KG1 (cell line): ENCODE results near the gene ITGA3.

ENCODE experiments used
- DNase-seq: peaks from one replicate; lab custom pipeline; 2025; lab: John Stamatoyannopoulos, UW

The ITGA3 gene

GRCh38 chr17:50110591-50111349 lies 54.9 kb downstream of the ITGA3 start:
- DNase-seq, result no peak

- DNase-seq, result no peak
Measured at GRCh38 chr17:50111673-50112655, 56.1 kb downstream of the ITGA3 start.

- DNase-seq, result no peak
Measured at GRCh38 chr17:50112694-50113093, 56.8 kb downstream of the ITGA3 start.

- DNase-seq, result no peak
Measured at GRCh38 chr17:50113624-50114320, 57.9 kb downstream of the ITGA3 start.

GRCh38 chr17:50114401-50114800 lies 58.5 kb downstream of the ITGA3 start:
- no peak for DNase-seq

GRCh38 chr17:50114849-50115357 lies 59.0 kb downstream of the ITGA3 start:
- DNase-seq, result peak; percentile 72

GRCh38 chr17:50115756-50116155 lies 59.8 kb downstream of the ITGA3 start:
- no peak for DNase-seq

GRCh38 chr17:50117202-50118051 lies 61.5 kb downstream of the ITGA3 start:
- no peak for DNase-seq

GRCh38 chr17:50118076-50118827 lies 62.3 kb downstream of the ITGA3 start:
- no peak for DNase-seq

GRCh38 chr17:50118828-50119218 lies 62.9 kb downstream of the ITGA3 start:
- DNase-seq, result no peak

GRCh38 chr17:50120475-50121253 lies 64.8 kb downstream of the ITGA3 start:
- DNase-seq, result no peak

- no peak for DNase-seq
Measured at GRCh38 chr17:50122945-50123344, 67.0 kb downstream of the ITGA3 start.

GRCh38 chr17:50123649-50124349 lies 67.9 kb downstream of the ITGA3 start:
- DNase-seq, result no peak

GRCh38 chr17:50125420-50125997 lies 69.6 kb downstream of the ITGA3 start:
- DNase-seq, result no peak

GRCh38 chr17:50127697-50128361 lies 71.9 kb downstream of the ITGA3 start:
- no peak for DNase-seq

GRCh38 chr17:50128441-50129352 lies 72.8 kb downstream of the ITGA3 start:
- no peak for DNase-seq

GRCh38 chr17:50129353-50129727 lies 73.4 kb downstream of the ITGA3 start:
- no peak for DNase-seq
